Measurements from ENCODE around the gene ERC2.

ERC2 gene

DNA sequence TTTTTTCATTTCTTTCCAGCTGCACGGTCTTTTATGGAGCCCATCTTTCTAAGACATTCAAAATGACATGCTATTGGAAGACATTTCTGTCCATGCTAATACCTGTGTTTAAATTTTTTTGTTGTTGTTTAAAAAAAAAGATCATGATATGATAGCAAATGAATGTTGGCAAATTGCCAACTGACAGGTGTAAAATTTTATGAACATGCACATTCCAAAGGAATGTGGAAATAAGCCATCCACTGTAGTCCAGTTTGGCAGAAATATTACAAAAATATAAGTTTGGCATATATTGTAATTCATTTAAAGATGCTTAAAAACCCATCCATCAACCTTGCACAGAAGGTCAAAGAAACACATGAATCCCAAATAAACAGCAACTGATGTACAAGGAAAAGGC is 905.6 kb downstream of the ERC2 start:
- Histone ChIP-seq H3K27ac (ENCODE audit: low read depth, low read length) (no peak overlapping the region), H3K9ac (ENCODE audit: low read length) (no peak overlapping the region), H3K4me3 (ENCODE audit: low read length) (no peak overlapping the region), H3K4me1 (ENCODE audit: control insufficient read depth, insufficient read depth, low read length) (peaks cover 11% of the 10 kb centered on the region), H3K36me3 (ENCODE audit: control insufficient read depth, insufficient read depth, low read length) (no peaks in the 10 kb centered on the region), H3K27me3 (ENCODE audit: control insufficient read depth, insufficient read depth, low read length) (no peaks in the 10 kb centered on the region)

DNA sequence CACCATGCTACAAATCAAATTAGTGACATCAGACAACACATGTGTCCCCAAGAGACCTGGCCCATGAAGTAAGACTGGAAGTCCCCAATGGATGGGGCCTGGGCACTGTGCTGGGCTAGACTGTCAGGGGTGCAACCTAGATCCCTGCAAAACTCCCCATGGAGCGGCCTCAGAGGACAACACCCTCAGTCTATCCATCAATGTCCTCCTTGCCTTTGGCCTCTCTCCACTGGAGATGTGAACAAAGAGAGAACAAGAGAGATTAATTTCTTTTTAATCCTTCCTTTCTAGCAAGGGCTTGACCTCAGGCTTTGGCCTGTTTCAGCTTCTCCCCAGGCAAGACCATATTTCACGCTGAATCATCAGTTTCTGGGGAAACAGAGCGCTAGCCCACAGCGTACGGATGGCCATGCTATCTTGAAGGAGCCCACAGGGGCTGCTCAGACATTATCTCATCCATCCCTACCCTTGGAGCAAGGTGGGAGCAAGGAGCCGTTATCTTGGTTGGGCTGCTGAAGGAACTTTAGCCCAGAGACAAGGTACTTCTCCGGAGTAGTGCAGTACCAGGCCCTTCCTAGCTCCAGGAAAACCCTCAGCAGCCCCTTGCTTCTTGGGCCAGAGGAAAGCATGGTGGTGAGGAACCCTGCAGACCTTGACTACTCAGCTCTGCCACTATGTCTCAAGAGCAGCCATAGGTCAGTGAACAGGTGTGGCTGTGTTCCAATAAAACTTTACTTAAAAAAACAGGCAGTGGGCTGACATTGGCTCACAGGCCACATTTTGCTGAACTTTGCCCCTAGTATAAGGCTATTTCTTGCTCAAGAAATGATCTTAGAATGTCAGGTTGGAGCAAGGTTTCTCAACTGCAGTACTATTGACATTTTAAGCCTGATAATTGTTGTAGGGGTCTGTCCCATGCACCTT is 908.5 kb downstream of the ERC2 start:
- Histone ChIP-seq H3K9ac (ENCODE audit: low read length) (no peak overlapping the region), H3K27me3 (ENCODE audit: control insufficient read depth, insufficient read depth, low read length) (no peaks in the 10 kb centered on the region), H3K27ac (ENCODE audit: low read depth, low read length) (no peak overlapping the region), H3K4me3 (ENCODE audit: low read length) (no peak overlapping the region), H3K36me3 (ENCODE audit: control insufficient read depth, insufficient read depth, low read length) (no peaks in the 10 kb centered on the region), H3K4me1 (ENCODE audit: control insufficient read depth, insufficient read depth, low read length) (peaks cover 13% of the 10 kb centered on the region)

DNA sequence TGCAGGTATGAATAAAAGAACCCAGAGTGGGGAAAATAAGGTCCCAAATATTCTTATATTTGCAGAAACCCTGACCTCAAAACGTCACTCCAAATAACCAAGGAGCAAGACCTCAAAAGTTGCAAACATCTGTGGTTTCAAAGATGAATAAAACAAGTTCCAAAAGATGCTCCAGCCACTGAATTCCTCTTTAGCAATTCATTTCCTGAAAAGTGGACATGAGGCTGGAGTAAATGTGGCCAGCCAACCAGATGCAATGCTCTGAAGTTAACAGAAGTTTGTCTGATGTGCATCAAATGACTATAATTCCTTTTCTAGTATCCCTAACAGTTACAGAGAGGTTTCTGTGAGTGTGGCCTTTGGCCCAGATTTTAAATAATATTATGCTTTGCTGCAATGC is 910.0 kb downstream of the ERC2 start:
- Histone ChIP-seq H3K27ac (ENCODE audit: low read depth, low read length) (no peak overlapping the region), H3K4me1 (ENCODE audit: control insufficient read depth, insufficient read depth, low read length) (peaks cover 3% of the 10 kb centered on the region), H3K27me3 (ENCODE audit: control insufficient read depth, insufficient read depth, low read length) (no peaks in the 10 kb centered on the region), H3K9ac (ENCODE audit: low read length) (no peak overlapping the region), H3K4me3 (ENCODE audit: low read length) (no peak overlapping the region), H3K36me3 (ENCODE audit: control insufficient read depth, insufficient read depth, low read length) (no peaks in the 10 kb centered on the region)

DNA sequence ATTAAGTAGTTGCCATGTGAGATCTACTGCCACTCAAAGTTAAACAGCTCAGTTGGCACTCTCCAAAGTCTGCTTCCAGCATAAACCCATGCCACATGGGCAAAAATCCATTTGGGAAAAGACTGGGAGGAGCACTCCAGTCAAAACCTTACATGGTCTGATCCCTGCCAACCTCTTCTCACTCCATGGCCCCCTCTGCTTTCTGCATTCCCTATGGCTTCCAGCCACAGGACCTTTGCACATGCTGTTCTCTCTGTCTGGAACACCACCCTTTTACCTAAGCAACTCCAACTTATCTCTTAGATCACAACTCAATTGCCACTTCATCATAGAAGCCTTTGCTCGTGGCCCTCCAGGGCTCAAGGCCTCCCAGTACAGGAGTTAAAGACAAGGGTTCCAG is 910.7 kb downstream of the ERC2 start:
- Histone ChIP-seq H3K27ac (ENCODE audit: low read depth, low read length) (no peak overlapping the region), H3K9ac (ENCODE audit: low read length) (no peak overlapping the region), H3K27me3 (ENCODE audit: control insufficient read depth, insufficient read depth, low read length) (no peaks in the 10 kb centered on the region), H3K4me3 (ENCODE audit: low read length) (no peak overlapping the region), H3K4me1 (ENCODE audit: control insufficient read depth, insufficient read depth, low read length) (peaks cover 3% of the 10 kb centered on the region), H3K36me3 (ENCODE audit: control insufficient read depth, insufficient read depth, low read length) (no peaks in the 10 kb centered on the region)

DNA sequence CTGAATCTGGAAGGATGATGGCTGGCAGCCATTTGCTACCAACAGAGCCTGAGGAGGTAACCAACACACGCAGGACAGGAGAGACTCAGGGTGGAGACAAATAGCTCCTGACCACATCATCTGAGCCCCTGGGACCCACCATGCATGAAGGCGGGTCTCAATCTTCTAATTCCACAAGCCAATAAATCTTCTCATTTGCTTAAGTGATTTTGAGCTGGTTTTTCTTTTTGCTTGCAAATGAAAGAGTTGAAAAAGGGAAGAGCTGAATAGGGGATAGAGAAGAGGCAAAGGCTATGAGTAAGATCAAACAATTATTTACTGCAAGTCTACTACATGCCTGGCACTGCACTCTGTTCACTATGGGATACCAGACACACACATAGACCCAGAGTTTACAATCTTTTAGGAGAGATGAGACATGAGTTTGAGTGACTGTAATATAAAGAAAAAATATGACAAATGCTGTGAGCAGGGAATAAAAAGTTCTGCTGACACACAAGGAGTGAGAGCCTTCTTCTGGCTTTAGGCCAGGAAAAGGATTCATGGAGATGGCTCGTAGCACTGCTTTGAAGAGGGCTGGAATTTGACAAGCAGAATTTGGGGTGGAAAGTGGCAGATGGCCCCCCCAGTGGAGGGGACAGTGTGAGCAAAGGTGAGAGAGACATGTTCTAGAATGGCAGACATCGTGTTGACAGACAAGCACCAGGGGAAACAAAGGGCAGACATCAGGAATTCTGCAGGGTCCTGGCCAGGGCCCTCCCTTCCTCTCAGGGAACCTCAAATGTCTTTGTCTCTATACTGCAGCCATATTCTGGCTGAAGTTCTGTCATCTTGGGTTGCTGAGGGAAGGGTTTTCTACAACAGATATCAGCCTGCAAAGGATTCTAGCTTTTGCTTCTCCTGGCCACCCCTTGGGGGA is 911.4 kb downstream of the ERC2 start:
- H3K4me3 ChIP-seq (ENCODE audit: low read length), result no peak overlapping the region
- peaks cover 3% of the 10 kb centered on the region for H3K4me1 ChIP-seq (ENCODE audit: control insufficient read depth, insufficient read depth, low read length)
- H3K36me3 ChIP-seq (ENCODE audit: control insufficient read depth, insufficient read depth, low read length), result no peaks in the 10 kb centered on the region
- no peak overlapping the region for H3K9ac ChIP-seq (ENCODE audit: low read length)
- H3K27me3 ChIP-seq (ENCODE audit: control insufficient read depth, insufficient read depth, low read length), result no peaks in the 10 kb centered on the region
- H3K27ac ChIP-seq (ENCODE audit: low read depth, low read length), result no peak overlapping the region

DNA sequence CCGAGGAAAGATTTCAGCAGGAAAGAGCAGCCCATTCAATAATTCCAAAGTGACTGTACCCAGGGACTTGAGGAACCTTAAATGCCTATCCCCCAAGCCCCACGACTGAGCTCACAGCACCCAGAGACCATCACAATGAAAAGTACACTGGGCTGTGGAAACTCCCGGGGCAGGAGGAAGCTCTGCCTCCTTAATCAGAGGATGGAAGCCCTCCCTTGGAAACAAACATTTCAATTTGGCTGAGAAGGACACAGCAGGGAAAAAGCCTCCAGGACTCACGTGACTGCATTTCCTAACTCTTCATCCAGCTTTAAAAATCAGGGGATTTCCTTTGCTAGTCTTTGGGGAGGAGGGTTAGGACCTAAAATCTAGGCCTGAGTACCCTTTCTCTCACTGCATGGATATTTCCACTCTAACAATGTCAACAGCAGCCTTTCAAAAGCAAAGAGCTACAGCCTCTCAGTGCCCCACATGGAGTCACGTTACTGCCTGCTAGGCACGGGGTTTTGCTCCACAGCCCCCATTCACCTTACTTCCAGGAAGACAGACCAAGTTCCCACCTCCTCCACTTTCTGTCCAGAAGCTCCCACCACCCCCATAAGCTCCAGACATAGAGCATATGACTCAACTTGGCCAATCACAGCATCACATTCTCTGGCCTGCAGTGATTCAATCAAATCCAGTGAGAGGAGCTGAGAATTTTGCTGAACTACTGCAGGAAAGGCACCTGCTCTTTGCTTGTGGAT is 912.2 kb downstream of the ERC2 start:
- Histone ChIP-seq H3K27ac (ENCODE audit: low read depth, low read length) (no peak overlapping the region), H3K4me1 (ENCODE audit: control insufficient read depth, insufficient read depth, low read length) (peaks cover 3% of the 10 kb centered on the region)

DNA sequence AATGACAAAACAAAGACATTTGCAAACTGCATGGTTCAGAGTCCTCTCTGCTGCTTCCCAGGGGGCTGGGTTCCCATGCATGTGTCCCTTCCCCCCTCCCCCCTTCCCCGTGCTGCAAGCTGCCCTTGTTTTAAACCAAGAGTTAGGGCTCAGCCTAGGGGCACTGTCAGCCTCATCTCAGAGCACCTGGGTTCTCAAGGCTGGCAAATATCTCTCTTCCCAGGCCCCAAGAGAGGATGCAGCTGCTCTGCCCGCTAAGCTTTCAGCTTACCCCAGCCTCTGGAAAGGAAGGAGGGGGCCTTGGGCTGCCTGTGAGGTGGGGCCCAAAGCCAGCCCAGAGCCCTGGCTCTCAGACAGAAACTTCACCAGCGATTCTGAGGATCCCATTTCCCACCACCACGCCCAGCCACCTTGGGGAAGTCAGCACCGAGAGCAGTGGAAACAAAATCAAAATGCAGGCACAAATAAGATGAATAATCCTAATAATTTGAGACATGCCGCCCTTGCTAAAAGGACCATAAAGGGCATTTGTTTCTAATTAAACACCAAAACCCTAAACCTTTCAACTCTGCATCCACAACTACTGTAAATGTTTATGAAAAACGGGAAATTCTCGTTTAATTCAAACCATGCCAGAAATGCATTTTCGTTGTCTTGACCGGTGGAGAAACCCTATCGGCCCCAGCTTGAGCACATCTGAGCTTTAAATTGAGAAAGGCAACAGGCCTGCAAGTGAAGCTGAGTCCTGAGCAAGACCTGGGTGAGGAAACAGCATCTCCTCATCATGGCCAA is 913.4 kb downstream of the ERC2 start:
- H3K36me3 ChIP-seq (ENCODE audit: control insufficient read depth, insufficient read depth, low read length), result no peaks in the 10 kb centered on the region
- no peak overlapping the region for H3K4me3 ChIP-seq (ENCODE audit: low read length)
- H3K9ac ChIP-seq (ENCODE audit: low read length), result no peak overlapping the region
- H3K4me1 ChIP-seq (ENCODE audit: control insufficient read depth, insufficient read depth, low read length), result peaks cover 3% of the 10 kb centered on the region
- no peak overlapping the region for H3K27ac ChIP-seq (ENCODE audit: low read depth, low read length)
- no peaks in the 10 kb centered on the region for H3K27me3 ChIP-seq (ENCODE audit: control insufficient read depth, insufficient read depth, low read length)

More for the DNA sequence above, 912.2 kb downstream of the ERC2 start:
- Histone ChIP-seq H3K27me3 (ENCODE audit: control insufficient read depth, insufficient read depth, low read length) (no peaks in the 10 kb centered on the region), H3K36me3 (ENCODE audit: control insufficient read depth, insufficient read depth, low read length) (no peaks in the 10 kb centered on the region), H3K9ac (ENCODE audit: low read length) (no peak overlapping the region), H3K4me3 (ENCODE audit: low read length) (no peak overlapping the region)

DNA sequence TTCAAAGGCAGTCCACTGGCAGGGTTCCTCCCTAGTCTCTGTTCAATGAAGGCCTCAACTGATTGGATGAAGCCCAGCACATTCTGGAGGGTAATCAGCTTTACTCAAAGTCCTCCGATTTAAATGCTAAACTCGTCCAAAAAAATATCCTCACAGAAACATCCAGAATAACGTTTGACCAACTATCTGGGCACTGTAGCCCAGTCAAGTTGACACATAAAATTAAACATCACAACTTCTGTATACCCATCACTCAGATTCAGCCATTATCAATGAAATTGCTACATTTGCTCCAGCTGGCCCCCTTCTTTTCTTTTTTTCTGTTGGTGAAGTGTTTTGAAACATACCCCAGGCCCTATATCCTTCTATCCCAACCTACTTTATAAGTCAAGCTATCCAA is 916.6 kb downstream of the ERC2 start:
- H3K9ac ChIP-seq (ENCODE audit: low read length), result no peak overlapping the region
- H3K4me1 ChIP-seq (ENCODE audit: control insufficient read depth, insufficient read depth, low read length), result peaks cover 3% of the 10 kb centered on the region
- H3K4me3 ChIP-seq (ENCODE audit: low read length), result no peak overlapping the region
- no peak overlapping the region for H3K27ac ChIP-seq (ENCODE audit: low read depth, low read length)
- no peaks in the 10 kb centered on the region for H3K36me3 ChIP-seq (ENCODE audit: control insufficient read depth, insufficient read depth, low read length)
- no peaks in the 10 kb centered on the region for H3K27me3 ChIP-seq (ENCODE audit: control insufficient read depth, insufficient read depth, low read length)

DNA sequence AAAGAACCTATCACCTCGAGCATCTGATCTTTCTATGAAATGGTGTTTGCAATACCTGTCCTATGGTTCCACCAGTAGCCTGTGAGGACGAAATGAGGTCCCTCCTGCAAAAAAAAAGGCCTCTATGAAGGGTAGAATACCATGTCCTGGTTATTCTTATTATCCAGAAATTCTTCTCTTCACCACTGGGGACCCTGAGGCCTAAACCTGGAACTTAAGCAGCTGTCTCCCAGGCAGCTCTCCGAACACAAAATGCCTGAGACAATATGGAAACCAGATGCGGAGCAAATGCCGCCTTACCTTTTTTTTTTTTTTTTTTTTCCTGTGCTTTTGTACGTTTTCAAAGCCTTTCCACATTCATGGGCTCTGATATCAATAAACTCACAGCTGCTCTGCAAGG is 919.1 kb downstream of the ERC2 start:
- no peaks in the 10 kb centered on the region for H3K4me1 ChIP-seq (ENCODE audit: control insufficient read depth, insufficient read depth, low read length)
- no peak overlapping the region for H3K9ac ChIP-seq (ENCODE audit: low read length)
- H3K27me3 ChIP-seq (ENCODE audit: control insufficient read depth, insufficient read depth, low read length), result no peaks in the 10 kb centered on the region
- H3K36me3 ChIP-seq (ENCODE audit: control insufficient read depth, insufficient read depth, low read length), result no peaks in the 10 kb centered on the region
- H3K4me3 ChIP-seq (ENCODE audit: low read length), result no peak overlapping the region
- H3K27ac ChIP-seq (ENCODE audit: low read depth, low read length), result no peak overlapping the region

DNA sequence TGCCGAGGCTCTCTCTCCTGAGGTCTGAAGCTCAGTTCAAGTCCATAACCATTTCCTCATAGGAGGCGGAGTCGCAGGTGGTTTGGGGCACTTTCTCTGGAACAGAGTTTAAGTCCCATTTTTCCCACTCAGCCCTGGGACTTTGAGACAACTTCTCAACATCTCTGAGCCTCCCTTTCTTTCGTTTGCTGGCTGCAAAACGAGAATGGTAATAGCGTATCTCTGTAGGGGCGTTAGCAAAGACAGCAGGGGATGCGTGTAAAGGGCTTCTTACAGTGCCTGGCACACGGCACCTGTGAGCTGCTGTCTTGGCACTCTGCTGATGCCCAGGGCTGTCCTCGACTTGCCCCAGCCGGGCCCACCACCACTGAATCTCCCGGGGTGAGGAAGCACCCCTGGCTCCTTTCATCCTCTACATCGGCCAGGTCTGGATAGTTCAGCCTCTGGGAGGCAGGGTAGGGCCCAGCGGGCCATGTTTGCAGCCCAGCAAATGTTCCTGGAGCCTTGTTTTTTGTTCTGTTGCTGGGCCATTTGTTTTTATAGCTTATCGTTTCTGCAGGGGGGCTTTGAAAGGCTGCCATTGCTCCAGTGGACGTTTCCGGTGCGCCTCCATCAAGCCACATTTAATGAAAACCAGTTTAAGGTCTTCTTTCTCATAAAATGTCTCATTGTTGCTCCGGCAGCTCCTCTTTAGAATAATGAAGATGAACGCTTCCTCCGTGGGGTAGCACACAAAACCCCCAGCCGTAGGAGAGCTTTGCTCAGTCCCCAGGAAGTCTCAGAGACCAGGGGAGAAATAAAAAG is 921.2 kb downstream of the ERC2 start:
- Histone ChIP-seq H3K27ac (ENCODE audit: low read depth, low read length) (no peak overlapping the region), H3K4me3 (ENCODE audit: low read length) (no peak overlapping the region), H3K36me3 (ENCODE audit: control insufficient read depth, insufficient read depth, low read length) (no peaks in the 10 kb centered on the region), H3K27me3 (ENCODE audit: control insufficient read depth, insufficient read depth, low read length) (no peaks in the 10 kb centered on the region), H3K9ac (ENCODE audit: low read length) (no peak overlapping the region), H3K4me1 (ENCODE audit: control insufficient read depth, insufficient read depth, low read length) (no peaks in the 10 kb centered on the region)

DNA sequence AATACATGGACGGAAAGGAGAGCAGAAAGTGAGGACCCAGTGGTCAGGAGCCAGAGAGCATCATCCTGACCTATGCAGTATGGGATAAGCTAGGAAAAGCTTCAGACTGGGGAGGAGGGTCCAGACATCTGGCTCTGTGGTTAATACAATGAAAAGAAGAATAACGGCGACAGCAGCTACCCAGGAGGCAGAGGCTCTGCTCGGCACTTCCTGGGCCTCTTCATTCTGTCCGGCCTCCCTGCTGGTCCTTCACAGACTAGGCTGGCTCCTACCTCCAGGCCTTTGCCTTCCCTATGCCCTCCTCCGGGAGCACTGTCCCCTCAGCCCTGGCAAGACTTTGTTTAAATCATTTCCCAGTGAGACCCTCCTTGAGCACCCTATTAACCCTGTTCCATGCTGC is 922.3 kb downstream of the ERC2 start:
- Histone ChIP-seq H3K4me1 (ENCODE audit: control insufficient read depth, insufficient read depth, low read length) (no peaks in the 10 kb centered on the region), H3K36me3 (ENCODE audit: control insufficient read depth, insufficient read depth, low read length) (no peaks in the 10 kb centered on the region), H3K9ac (ENCODE audit: low read length) (no peak overlapping the region), H3K27me3 (ENCODE audit: control insufficient read depth, insufficient read depth, low read length) (no peaks in the 10 kb centered on the region), H3K27ac (ENCODE audit: low read depth, low read length) (no peak overlapping the region), H3K4me3 (ENCODE audit: low read length) (no peak overlapping the region)
